GM12873 (cell line): ENCODE measurements around the gene CERT1.

ENCODE experiments used
- TF ChIP-seq, protein P1 (sequence below): IDR thresholded peaks from 2 replicates; pipeline ENCODE4 v1.5.1; 2012; ENCODE audit warnings: low read depth, mild to moderate bottlenecking, moderate library complexity, low read length, control low read depth; ENCODE audit not compliant: insufficient read depth; ENCODE audit errors: missing control alignments

Gene CERT1

DNA sequence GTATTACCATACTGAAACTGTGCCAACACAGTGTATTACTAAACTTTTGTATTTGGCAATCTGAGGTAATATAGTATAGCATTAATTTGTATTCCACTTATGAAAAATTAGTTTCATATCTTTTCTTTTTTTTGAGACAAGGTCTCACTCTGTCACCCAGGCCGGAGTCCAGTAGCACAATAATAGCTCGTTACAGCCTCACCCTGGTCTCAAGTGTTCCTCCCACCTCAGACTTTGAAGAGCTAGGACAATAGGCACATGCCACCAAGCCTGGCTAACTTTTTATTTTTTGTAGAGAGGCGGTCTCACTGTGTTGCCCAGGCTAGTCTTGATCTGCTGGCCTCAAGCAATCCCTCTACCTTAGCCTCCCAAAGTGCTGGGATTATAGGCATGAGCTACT is 36.4 kb upstream of the CERT1 start:
- TF ChIP-seq, protein P1, sequence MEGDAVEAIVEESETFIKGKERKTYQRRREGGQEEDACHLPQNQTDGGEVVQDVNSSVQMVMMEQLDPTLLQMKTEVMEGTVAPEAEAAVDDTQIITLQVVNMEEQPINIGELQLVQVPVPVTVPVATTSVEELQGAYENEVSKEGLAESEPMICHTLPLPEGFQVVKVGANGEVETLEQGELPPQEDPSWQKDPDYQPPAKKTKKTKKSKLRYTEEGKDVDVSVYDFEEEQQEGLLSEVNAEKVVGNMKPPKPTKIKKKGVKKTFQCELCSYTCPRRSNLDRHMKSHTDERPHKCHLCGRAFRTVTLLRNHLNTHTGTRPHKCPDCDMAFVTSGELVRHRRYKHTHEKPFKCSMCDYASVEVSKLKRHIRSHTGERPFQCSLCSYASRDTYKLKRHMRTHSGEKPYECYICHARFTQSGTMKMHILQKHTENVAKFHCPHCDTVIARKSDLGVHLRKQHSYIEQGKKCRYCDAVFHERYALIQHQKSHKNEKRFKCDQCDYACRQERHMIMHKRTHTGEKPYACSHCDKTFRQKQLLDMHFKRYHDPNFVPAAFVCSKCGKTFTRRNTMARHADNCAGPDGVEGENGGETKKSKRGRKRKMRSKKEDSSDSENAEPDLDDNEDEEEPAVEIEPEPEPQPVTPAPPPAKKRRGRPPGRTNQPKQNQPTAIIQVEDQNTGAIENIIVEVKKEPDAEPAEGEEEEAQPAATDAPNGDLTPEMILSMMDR: no peak

DNA sequence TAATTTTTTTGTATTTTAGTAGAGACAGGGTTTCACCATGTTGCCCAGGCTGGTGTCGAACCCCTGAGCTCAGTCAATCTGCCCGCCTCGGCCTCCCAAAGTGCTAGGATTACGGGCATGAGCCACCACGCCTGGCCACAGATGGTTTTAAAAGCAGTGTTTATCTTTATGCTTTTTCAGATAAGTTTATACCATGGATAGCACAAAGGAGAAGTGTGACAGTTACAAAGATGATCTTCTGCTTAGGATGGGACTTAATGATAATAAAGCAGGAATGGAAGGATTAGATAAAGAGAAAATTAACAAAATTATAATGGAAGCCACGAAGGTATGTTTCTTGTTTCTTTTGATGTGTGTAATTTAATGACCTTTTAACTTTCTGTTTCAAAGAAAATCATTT is 35.4 kb upstream of the CERT1 start:
- TF ChIP-seq, protein P1: no peak

DNA sequence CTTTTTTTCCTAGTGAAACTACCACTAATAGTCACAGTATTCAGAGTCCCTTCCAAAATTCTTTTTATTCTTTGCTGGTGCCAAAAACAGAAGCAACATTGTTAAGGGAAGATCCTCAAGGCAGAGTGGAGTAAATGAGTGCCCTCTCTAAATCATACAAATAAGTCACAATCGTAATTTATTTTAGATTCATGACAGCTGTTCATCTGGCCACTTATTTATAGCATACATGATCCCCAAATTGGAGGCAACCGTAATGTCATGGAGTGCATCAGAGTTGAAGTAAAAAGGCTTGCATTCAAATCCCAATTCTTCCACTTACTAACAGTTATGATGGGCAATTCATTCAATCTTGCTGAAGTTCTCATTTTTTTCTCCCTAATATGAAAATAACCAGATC is 33.7 kb upstream of the CERT1 start:
- TF ChIP-seq, protein P1: no peak

DNA sequence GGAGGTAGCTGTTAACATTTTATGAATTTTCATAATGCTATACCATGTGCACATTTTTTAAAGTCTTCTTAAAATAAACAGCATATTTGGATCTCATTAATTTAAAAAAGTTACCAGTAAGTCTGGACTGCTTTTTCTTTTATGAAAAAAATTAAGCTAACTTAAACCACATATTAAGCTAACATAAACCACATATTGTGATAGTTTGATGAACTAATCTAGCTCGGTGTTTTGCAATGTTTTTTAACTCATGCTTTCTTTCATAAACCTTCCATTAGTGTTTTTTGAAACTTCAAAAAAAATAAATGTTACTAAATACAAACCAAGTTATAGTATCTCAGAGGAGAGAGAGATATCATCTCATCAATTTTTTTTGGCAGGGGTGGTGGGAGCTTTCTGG is 26.8 kb upstream of the CERT1 start:
- TF ChIP-seq, protein P1: no peak

DNA sequence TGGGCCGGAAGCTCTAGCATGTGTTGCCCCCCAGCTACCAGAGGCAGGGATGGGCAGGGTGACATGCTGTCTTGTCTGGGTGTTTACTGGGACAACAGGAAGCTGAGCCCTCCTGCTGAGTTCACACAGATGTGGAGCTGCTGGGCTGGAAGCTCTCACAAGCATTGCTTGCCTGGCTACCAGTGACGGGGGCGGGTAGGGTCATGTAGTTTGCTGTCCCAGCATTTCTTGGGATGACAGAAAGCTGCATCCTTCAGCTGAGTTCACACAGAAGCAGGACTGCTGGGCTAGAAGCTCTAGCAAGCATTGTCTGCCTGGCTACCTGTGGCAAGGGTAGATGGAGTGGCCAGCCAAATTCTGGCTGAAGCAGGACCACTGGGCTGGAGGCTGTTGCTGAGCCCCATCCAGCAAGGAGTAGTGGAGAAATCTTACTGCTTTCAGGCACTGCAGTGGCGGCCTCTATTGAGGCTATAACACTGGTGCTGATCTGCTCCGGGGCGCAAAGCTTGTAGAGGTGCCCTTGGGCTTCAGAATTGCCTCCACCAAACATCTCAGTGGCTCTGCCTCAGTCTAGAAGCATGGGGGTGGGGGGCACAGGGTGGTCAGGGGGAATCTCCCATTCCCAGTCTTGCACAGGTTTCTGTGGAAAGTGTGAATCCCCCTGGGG is 25.4 kb upstream of the CERT1 start:
- TF ChIP-seq, protein P1: no peak

DNA sequence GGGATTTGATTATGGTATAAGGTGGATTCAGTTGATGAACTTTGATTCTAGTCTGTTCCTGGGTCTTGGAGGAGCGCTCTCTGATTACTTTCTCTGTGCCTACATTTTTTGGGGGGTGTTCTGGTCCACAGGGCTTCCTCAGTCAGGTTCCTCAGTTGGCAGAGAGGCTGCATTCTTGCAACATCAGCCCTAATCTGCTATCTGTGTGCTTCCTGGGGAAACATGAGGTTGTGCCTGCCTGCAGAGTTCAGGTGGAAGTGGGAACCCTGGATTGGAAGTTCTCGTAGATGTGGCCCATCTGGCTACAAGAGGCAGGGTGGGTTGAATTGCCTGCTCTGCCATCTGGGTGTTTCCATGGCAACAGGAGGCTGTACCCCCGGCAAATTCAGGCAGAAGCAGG is 24.7 kb upstream of the CERT1 start:
- TF ChIP-seq, protein P1: no peak

DNA sequence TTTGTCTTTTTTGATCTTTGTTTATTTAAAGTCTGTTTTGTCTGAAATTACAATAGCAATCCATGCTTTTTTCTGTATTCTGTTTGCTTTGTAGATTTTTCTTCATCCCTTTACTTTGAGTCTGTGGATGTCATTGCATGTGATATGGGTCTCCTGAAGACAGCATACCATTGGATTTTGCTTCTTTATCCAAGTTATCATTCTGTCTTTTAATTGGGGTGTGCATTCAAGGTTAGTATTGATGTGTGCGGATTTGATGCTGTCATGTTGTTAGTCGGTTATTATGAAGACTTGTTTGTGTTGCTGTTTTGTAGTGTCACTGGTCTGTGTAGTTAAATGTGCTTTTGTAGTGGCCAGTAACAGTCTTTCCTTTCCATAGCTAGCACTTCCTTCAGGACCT is 23.3 kb upstream of the CERT1 start:
- TF ChIP-seq, protein P1: no peak
